GM19239 (cell line): ENCODE results near the gene FAM163B.

ENCODE experiments used
- DNase-seq: peaks from one replicate; pipeline ENCODE4 v3.0.0; 2011; ENCODE audit warnings: low spot score; ENCODE audit not compliant: insufficient read length
- FAIRE-seq: peaks from 2 replicates; lab custom pipeline; 2011; peaks lifted over from hg19 to GRCh38; lab: Jason Lieb, UNC

Gene FAM163B

GRCh38 chr9:133621725-133622267, 12.6 kb upstream of the FAM163B start:
- no peak for DNase-seq
- FAIRE-seq: no peak

DNA sequence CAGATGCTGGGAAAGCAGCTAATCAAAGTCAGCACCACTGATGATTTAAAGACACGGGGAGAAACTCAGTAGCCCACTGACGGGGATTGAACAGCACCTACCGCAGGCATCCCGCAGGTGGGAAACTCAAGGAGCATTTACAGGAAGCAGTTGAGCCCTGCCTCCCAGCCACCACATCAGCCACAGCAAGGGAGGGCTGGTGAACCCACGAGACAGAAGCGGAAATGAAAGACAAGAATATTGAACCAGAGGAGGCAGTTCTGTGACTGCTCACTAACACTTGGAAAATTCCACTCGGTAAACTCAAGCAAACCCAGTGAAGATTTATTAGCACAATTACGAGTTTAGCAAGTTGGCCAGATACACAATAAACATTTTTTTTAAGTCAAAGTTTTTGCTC, 10.6 kb upstream of the FAM163B start:
- FAIRE-seq (peak; percentile 55), DNase-seq (peak; percentile 40)

GRCh38 chr9:133618726-133619125, 9.5 kb upstream of the FAM163B start:
- DNase-seq (no peak), FAIRE-seq (no peak)

- FAIRE-seq (no peak), DNase-seq (no peak)
Observed at GRCh38 chr9:133616643-133617405, 7.6 kb upstream of the FAM163B start.

- no peak for FAIRE-seq
Observed at GRCh38 chr9:133615606-133616188, 6.5 kb upstream of the FAM163B start.

DNA sequence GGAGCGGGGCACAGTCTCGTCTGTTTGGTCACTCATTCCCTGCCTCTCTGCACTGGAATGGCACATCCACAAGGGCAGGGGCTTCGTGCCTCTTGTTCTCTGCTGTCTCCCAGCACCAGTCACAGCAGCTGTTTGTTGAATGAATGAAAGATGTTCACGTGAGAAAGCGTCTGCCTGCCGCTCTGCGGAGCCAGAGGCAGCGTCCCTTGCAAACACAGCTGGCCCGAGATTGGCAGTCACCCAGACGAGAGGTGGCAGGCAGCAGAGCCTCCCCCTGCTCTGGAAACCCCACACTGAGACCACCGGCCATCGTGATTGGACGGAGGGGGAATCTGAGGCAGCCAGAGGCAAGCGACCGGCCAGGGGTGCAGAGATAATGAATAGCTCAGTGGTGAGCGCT, 6.0 kb upstream of the FAM163B start:
- DNase-seq: no peak
- FAIRE-seq: no peak

More at GRCh38 chr9:133615606-133616188, 6.5 kb upstream of the FAM163B start:
- DNase-seq: no peak

GRCh38 chr9:133614678-133615077, 5.5 kb upstream of the FAM163B start:
- no peak for FAIRE-seq
- DNase-seq: no peak

- DNase-seq (no peak), FAIRE-seq (no peak)
Observed at GRCh38 chr9:133614056-133614455, 4.9 kb upstream of the FAM163B start.

GRCh38 chr9:133613432-133613831, 4.2 kb upstream of the FAM163B start:
- DNase-seq (no peak), FAIRE-seq (no peak)

DNA sequence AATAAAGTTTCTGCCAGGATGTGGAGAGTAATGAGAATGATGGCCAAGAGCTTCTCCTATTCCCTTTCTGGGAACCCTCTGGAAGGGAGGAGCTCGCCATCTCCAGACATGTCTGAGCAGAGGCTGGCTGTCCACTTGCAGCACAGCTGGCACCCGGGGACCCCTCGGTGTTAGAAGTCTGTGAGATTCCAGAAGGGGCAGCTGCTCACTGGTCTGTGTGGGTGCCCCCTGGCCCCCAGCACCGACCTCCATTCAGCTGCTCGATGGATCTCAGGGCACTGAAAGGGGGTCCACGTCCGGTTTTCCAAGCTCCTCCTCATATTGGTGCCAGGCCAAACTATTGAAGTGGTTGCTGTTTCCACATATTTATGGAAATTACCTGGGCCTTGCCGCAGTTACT, 3.6 kb upstream of the FAM163B start:
- no peak for FAIRE-seq
- no peak for DNase-seq

GRCh38 chr9:133612051-133612450, 2.9 kb upstream of the FAM163B start:
- FAIRE-seq: no peak

GRCh38 chr9:133610845-133611244, 1.7 kb upstream of the FAM163B start:
- no peak for DNase-seq
- FAIRE-seq: no peak

More at GRCh38 chr9:133612051-133612450, 2.9 kb upstream of the FAM163B start:
- no peak for DNase-seq

DNA sequence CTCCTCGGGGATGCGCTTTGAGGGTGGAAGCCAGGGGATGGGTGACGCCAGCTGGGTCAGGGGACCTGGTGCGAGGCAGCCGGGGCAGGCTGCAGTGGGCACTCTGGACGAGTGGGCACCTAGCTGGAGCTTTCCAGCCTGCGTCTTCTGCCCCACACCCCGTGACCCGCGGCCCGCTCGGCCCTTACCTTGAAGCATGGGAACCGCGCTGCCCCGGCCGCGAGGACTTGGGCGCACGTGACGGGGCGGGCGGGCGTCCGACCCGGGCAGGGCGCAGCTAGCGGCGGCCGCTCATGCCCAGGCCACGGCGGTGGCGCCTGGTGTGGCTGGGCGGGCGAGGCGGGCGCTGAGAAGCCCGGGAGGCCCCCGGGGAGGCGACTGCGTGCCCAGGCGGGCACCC, 300 bp downstream of the FAM163B start:
- no peak for DNase-seq
- no peak for FAIRE-seq

GRCh38 chr9:133608382-133608781, 807 bp downstream of the FAM163B start:
- DNase-seq: no peak
- FAIRE-seq: no peak

- no peak for FAIRE-seq
- no peak for DNase-seq
Observed at GRCh38 chr9:133607976-133608375, 1.2 kb downstream of the FAM163B start.

GRCh38 chr9:133607381-133607780, 1.8 kb downstream of the FAM163B start:
- no peak for DNase-seq
- no peak for FAIRE-seq

GRCh38 chr9:133606708-133607025, 2.5 kb downstream of the FAM163B start:
- no peak for DNase-seq
- no peak for FAIRE-seq

DNA sequence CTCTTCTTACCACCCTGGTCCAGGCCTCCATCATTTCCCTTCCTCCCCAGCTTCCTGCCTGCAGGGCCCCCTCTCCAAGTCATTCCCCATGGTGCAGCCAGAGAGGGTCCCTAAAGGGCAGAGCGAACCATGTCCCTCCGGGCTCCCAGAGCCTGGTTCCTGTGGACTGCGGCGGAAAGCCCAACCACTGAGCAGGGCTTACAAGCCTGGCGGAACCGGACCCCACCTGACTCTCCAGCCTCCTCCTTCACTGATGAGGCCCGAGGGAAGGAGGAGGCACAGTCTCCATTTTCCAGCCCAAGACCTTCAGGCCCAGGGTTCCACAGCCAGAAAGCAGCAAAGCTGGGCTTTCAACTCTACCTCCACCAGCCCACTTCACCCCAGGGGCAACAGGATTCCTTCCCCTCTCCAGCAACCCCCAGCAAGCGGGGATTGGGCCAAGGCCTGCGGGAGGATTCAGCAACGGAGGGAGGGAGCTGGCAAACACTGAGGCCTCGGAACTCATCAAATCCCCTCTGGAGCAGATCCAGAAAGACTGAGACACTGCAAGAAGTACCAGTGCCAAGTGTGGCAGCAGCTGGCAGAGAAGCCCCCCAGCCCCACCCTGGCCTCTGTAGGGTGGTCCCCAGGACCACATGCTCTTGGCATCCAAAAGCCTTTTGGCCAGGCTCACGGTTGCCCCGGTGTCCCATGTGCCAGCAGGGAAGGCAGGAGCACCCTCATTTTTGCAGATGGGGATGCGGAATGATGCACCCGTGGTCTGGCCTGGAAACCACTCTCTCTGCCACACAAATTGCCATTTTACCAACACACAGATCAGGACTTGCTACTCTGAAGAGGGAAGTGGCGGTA, 3.1 kb downstream of the FAM163B start:
- FAIRE-seq: no peak
- no peak for DNase-seq

GRCh38 chr9:133605446-133605845, 3.7 kb downstream of the FAM163B start:
- no peak for FAIRE-seq

DNA sequence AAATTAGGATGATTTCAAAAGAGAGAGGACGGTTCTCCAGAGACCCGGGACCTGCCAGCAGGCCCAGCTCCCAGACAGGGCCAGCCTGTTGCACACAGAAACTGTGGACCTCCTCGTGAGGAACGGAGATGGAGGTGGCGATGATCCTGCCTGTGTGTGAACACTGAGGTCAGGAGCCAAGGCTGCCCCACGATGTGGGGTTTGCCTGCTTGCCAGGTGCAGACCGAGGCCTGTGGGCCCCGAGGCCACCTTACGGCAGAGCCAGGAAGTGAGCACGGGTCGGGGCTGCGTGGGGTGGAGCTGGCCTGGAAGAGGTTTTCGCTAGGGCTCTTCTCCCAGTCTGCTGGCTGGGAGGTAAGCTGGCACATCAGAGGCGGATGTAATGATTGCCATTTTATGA, 4.3 kb downstream of the FAM163B start:
- DNase-seq (no peak), FAIRE-seq (no peak)

More at GRCh38 chr9:133605446-133605845, 3.7 kb downstream of the FAM163B start:
- DNase-seq: no peak

DNA sequence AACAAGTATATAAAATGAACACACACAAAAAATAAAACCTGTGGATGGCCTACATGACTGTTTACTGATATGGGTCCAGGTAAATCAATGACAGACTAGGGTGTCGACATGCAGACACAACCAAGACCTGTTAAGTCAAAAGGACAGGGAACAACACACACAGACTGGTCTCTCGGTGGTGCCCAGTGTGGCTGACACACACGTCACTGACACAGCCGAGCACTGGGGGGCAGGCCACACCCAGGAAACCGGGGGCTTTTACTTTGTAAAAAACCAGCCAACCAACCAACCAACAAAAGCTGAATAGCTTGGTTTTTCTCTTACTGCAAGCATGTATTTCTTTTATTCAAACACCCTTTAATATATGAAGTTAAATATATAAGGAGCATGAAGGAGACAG, 5.0 kb downstream of the FAM163B start:
- FAIRE-seq: no peak
- DNase-seq: no peak
